Breast epithelium (tissue), 3 donors: ENCODE data around the gene DDO.
"Not testable (repeated sequence)": the region's sequence is repeated elsewhere in the genome, so short reads cannot be mapped to it uniquely, and the experiment has no call there.

Source experiments
- POLR2AphosphoS5 ChIP-seq, 3 donors: sonication (generic); formaldehyde crosslinking; IDR thresholded peaks; one replicate each; pipeline ENCODE4 v1.6.1; 2017; ENCODE audit warnings: antibody characterized with exemption in 3 of 3
- TF ChIP-seq, protein P1 (sequence below), 3 donors: fragments of 450-650 bp; IDR thresholded peaks; one replicate each; pipeline ENCODE4 v1.5.1; 2016 to 2017; ENCODE audit warnings: antibody characterized with exemption in 3 of 3, mild to moderate bottlenecking in 3 of 3, moderate library complexity in 3 of 3

DNA sequence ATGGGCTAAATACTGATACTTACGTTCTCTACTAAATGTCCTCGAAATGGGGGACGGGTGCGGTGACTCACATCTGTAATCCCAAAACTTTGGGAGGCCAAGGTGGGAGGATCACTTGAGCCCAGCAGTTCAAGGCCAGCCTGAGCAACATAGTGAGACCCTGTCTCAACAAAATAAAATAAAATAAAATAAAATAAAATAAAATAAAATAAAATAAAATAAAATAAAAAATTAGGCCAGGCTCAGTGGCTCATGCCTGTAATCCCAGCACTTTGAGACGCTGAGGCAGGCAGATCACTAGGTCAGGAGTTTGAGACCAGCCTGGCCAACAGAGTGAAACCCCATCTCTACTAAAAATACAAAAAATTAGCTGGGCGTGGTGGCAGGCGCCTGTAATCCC lies 64.8 kb downstream of the DDO start:
- TF ChIP-seq, protein P1, sequence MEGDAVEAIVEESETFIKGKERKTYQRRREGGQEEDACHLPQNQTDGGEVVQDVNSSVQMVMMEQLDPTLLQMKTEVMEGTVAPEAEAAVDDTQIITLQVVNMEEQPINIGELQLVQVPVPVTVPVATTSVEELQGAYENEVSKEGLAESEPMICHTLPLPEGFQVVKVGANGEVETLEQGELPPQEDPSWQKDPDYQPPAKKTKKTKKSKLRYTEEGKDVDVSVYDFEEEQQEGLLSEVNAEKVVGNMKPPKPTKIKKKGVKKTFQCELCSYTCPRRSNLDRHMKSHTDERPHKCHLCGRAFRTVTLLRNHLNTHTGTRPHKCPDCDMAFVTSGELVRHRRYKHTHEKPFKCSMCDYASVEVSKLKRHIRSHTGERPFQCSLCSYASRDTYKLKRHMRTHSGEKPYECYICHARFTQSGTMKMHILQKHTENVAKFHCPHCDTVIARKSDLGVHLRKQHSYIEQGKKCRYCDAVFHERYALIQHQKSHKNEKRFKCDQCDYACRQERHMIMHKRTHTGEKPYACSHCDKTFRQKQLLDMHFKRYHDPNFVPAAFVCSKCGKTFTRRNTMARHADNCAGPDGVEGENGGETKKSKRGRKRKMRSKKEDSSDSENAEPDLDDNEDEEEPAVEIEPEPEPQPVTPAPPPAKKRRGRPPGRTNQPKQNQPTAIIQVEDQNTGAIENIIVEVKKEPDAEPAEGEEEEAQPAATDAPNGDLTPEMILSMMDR (IDR thresholded peaks at IDR 0.05), result not testable (repeated sequence)
- not testable (repeated sequence) for TF ChIP-seq POLR2AphosphoS5 (IDR thresholded peaks at IDR 0.05)
